H9 (cell line): Measurements from ENCODE around the gene INSL3. TPM values are rescaled to one million over a fixed set of nuclear protein-coding genes. Genes with fewer than 3 reads are reported as not detected.
A peak's percentile ranks its signal among the peaks of the same experiment; 100 is the strongest.
"Not testable (repeated sequence)": the region's sequence is repeated elsewhere in the genome, so short reads cannot be mapped to it uniquely, and the experiment has no call there.

Source experiments
- DNase-seq: peaks from one replicate; pipeline ENCODE4 v3.0.0-alpha.2; 2017
- H2AFZ ChIP-seq: one replicate; pipeline ENCODE4 v1.6.1; 2013; ENCODE audit warnings: mild to moderate bottlenecking, low read length, control low read depth, moderate library complexity
- H2AK5ac ChIP-seq: 2 replicates; pipeline ENCODE4 v1.6.1; 2013; ENCODE audit warnings: low read length, control low read depth, mixed read lengths; ENCODE audit not compliant: insufficient read length
- H2BK120ac ChIP-seq: one replicate; pipeline ENCODE4 v1.6.1; 2013; ENCODE audit warnings: low read depth, mild to moderate bottlenecking, low read length, control low read depth, inconsistent platforms; ENCODE audit not compliant: poor library complexity, severe bottlenecking
- H2BK12ac ChIP-seq: 2 replicates; pipeline ENCODE4 v1.6.1; 2013; ENCODE audit warnings: low read length, control low read depth, mixed read lengths, low read depth; ENCODE audit not compliant: insufficient read length
- H2BK15ac ChIP-seq: 2 replicates; pipeline ENCODE4 v1.6.1; 2013; ENCODE audit warnings: low read depth, low read length, control low read depth
- H2BK20ac ChIP-seq: one replicate; pipeline ENCODE4 v1.6.1; 2013; ENCODE audit warnings: low read depth, mild to moderate bottlenecking, low read length, control low read depth, inconsistent platforms; ENCODE audit not compliant: poor library complexity, severe bottlenecking
- H2BK5ac ChIP-seq: 2 replicates; pipeline ENCODE4 v1.6.1; 2013; ENCODE audit warnings: low read length, control low read depth, mixed read lengths; ENCODE audit not compliant: insufficient read length
- H3K14ac ChIP-seq: 2 replicates; pipeline ENCODE4 v1.6.1; 2013; ENCODE audit warnings: low read length, control low read depth; ENCODE audit not compliant: insufficient read depth
- H3K18ac ChIP-seq: 2 replicates; pipeline ENCODE4 v1.6.1; 2013; ENCODE audit warnings: low read depth, mild to moderate bottlenecking, mixed read lengths, low read length, control low read depth; ENCODE audit not compliant: insufficient read length
- H3K23ac ChIP-seq: 2 replicates; pipeline ENCODE4 v1.6.1; 2013; ENCODE audit warnings: low read length, control low read depth, mixed read lengths, low read depth; ENCODE audit not compliant: insufficient read length
- H3K23me2 ChIP-seq: 2 replicates; pipeline ENCODE4 v1.6.1; 2013; ENCODE audit warnings: low read depth, mild to moderate bottlenecking, mixed read lengths, low read length, control low read depth; ENCODE audit not compliant: insufficient read length, poor library complexity, severe bottlenecking
- H3K27ac ChIP-seq: 2 replicates; pipeline ENCODE4 v1.5.1; 2013; ENCODE audit warnings: low read length, control low read depth, mixed read lengths, low read depth; ENCODE audit not compliant: insufficient read length
- H3K27me3 ChIP-seq: 2 replicates; pipeline ENCODE4 v1.6.1; 2013; ENCODE audit warnings: low read length, control low read depth, inconsistent platforms; ENCODE audit not compliant: insufficient read depth
- H3K4ac ChIP-seq: 2 replicates; pipeline ENCODE4 v1.6.1; 2013; ENCODE audit warnings: low read depth, mild to moderate bottlenecking, control low read depth, inconsistent platforms, low read length, moderate library complexity
- H3K4me1 ChIP-seq: 2 replicates; pipeline ENCODE4 v1.6.1; 2013; ENCODE audit warnings: low read length, control low read depth, inconsistent platforms; ENCODE audit not compliant: insufficient read depth
- H3K4me2 ChIP-seq: 2 replicates; pipeline ENCODE4 v1.6.1; 2013; ENCODE audit warnings: low read length, control low read depth, mixed read lengths; ENCODE audit not compliant: insufficient read length, insufficient read depth
- H3K56ac ChIP-seq: 2 replicates; pipeline ENCODE4 v1.6.1; 2013; ENCODE audit warnings: low read depth, mild to moderate bottlenecking, mixed read lengths, low read length, control low read depth; ENCODE audit not compliant: insufficient read length
- H3K79me1 ChIP-seq: 2 replicates; pipeline ENCODE4 v1.6.1; 2013; ENCODE audit warnings: low read depth, mild to moderate bottlenecking, moderate library complexity, low read length, control low read depth, inconsistent platforms; ENCODE audit not compliant: insufficient read depth, poor library complexity, severe bottlenecking
- H3K79me2 ChIP-seq: 2 replicates; pipeline ENCODE4 v1.6.1; 2013; ENCODE audit warnings: low read length, control low read depth, inconsistent platforms; ENCODE audit not compliant: insufficient read depth
- H3K9ac ChIP-seq: 2 replicates; pipeline ENCODE4 v1.6.1; 2013; ENCODE audit warnings: low read length, control low read depth, mixed read lengths; ENCODE audit not compliant: insufficient read length; ENCODE audit errors: extremely low read depth
- H3K9me3 ChIP-seq: one replicate; pipeline ENCODE4 v1.6.1; 2013; ENCODE audit warnings: low read depth, low read length, inconsistent platforms; ENCODE audit not compliant: control insufficient read depth
- H3T11ph ChIP-seq: one replicate; pipeline ENCODE4 v1.6.1; 2013; ENCODE audit warnings: mild to moderate bottlenecking, low read length, control low read depth, inconsistent platforms
- H4K20me1 ChIP-seq: one replicate; pipeline ENCODE4 v1.6.1; 2013; ENCODE audit not compliant: control insufficient read depth, insufficient read length, insufficient read depth
- H4K5ac ChIP-seq: 2 replicates; pipeline ENCODE4 v1.6.1; 2013; ENCODE audit warnings: low read depth, mild to moderate bottlenecking, mixed read lengths, low read length, control low read depth; ENCODE audit not compliant: insufficient read length
- H4K8ac ChIP-seq: replicated peaks from 2 replicates; pipeline ENCODE4 v1.6.1; 2013; ENCODE audit warnings: low read length, control low read depth, mixed read lengths, low read depth; ENCODE audit not compliant: insufficient read length
- H4K91ac ChIP-seq: 2 replicates; pipeline ENCODE4 v1.6.1; 2013; ENCODE audit warnings: low read depth, mild to moderate bottlenecking, moderate library complexity, mixed read lengths, low read length, control low read depth; ENCODE audit not compliant: insufficient read length
- H3K27ac Mint-ChIP-seq, 3 experiments: 2 replicates in 2 of 3; 3 replicates in 1 of 3; pipeline ENCODE4 v1.8.0; 2020 to 2021; ENCODE audit warnings: mixed read lengths in 3 of 3, mild to moderate bottlenecking in 1 of 3, moderate library complexity in 1 of 3
- H3K27me3 Mint-ChIP-seq: 2 replicates; pipeline ENCODE4 v1.8.0; 2021; ENCODE audit warnings: low read depth, mild to moderate bottlenecking, moderate library complexity, mixed read lengths
- H3K36me3 Mint-ChIP-seq, 3 experiments: 2 replicates in 2 of 3; 3 replicates in 1 of 3; pipeline ENCODE4 v1.8.0; 2020 to 2021; ENCODE audit warnings: low read depth in 3 of 3, mixed read lengths in 3 of 3; ENCODE audit not compliant: insufficient read depth in 1 of 3
- H3K4me1 Mint-ChIP-seq, 2 experiments: 2 replicates each; pipeline ENCODE4 v1.8.0; 2020; ENCODE audit warnings: mixed read lengths in 2 of 2
- H3K4me3 Mint-ChIP-seq, 2 experiments: 2 replicates in 1 of 2; 3 replicates in 1 of 2; pipeline ENCODE4 v1.8.0; 2020 to 2021; ENCODE audit warnings: mild to moderate bottlenecking in 2 of 2, mixed read lengths in 2 of 2, moderate library complexity in 1 of 2
- H3K9me3 Mint-ChIP-seq, 2 experiments: 2 replicates in 1 of 2; 3 replicates in 1 of 2; pipeline ENCODE4 v1.8.0; 2020; ENCODE audit warnings: mild to moderate bottlenecking in 2 of 2, mixed read lengths in 2 of 2, moderate library complexity in 1 of 2
- CTCF ChIP-seq: fragments of 200-600 bp; sonication (generic); conservative IDR thresholded peaks from 3 replicates; pipeline ENCODE4 v1.8.0; 2021; ENCODE audit warnings: antibody characterized with exemption, mild to moderate bottlenecking
- WGBS: extraction: QIAGEN DNeasy Blood & Tissue Kit; methylation state at CpG from one replicate; pipeline ENCODE4 v1.1.7; 2013; ENCODE audit warnings: missing lambda C conversion rate, low lambda C conversion rate, mixed read lengths; ENCODE audit not compliant: insufficient read length; ENCODE audit errors: extremely low coverage; 5-methylcytosine and 5-hydroxymethylcytosine counted together
- total RNA-seq: library from RNA; stranded (reverse); gene quantifications from 2 replicates; pipeline ENCODE4 v1.2.1, GENCODE V29; 2021

INSL3 gene
- total RNA-seq, 1 experiment from 2014 or later: 0.63 TPM

DNA sequence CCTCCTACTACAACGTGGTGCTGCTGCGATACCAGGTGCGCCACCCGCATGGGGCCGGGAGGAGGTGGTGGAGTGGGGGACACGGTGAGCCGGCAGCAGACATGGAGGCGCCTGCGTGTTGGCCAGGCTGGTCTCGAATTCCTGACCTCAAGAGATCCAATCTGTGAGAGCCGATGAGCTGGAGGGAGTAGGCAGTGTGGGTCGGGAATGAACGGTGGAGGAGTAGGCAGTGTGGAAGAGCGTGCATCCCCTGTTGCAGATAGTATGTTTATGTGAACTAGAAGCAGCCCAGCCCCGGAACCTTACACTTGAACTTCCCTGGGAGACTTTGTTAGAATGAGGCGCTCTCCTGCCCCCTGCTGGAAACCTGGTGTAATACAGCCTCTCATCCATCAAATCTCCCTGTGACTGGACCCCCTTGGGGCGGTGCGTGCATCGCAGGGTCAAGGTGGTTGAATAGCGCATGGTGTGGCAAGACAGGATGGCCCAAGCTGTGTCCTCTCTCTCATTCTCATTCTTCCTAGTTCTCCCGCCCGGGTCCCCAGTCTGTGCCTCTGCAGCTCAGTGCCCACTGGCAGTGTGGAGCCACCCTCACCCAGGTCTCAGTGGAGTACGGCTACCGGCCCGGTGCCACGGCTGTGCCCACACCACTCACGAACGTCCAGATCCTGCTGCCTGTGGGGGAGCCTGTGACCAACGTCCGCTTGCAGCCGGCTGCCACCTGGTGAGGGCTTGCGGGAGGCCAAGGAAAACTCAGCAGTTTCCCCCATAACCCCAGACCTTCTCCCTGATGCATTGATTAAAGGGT lies 36.9 kb downstream of the INSL3 start:
- Histone ChIP-seq H3K4me1 (no peaks in the 10 kb centered on the region), H3K79me2 (no peaks in the 10 kb centered on the region), H2AK5ac (no peak overlapping the region), H3K27ac (no peak overlapping the region), H3K9ac (no peak overlapping the region), H3K18ac (no peak overlapping the region), H2AFZ (no peak overlapping the region), H2BK20ac (no peak overlapping the region), H4K5ac (no peak overlapping the region), H2BK15ac (no peak overlapping the region), H2BK12ac (no peak overlapping the region), H3K23ac (no peak overlapping the region), H3K4me2 (no peak overlapping the region), H4K20me1 (peaks cover 2% of the 10 kb centered on the region), H2BK120ac (no peak overlapping the region), H2BK5ac (no peak overlapping the region), H3K4ac (no peak overlapping the region), H4K8ac (no peak overlapping the region), H3K79me1 (no peaks in the 10 kb centered on the region), H3K9me3 (no peaks in the 10 kb centered on the region), H3K14ac (no peak overlapping the region), H3K56ac (no peak overlapping the region), H3K27me3 (no peaks in the 10 kb centered on the region), H3K23me2 (peaks cover under 1% of the 10 kb centered on the region), H3T11ph (no peak overlapping the region), H4K91ac (no peak overlapping the region)
- TF ChIP-seq CTCF: peak; percentile 90
- peaks cover 7 to 10% of the 10 kb centered on the region in 2 experiments for H3K4me1 Mint-ChIP-seq
- no CpG with 5 or more reads among the region's 32 CpGs for WGBS
- H3K4me3 Mint-ChIP-seq: no peak overlapping the region
- H3K9me3 Mint-ChIP-seq: no peaks in the 10 kb centered on the region
- H3K27ac Mint-ChIP-seq: peak overlapping the region in 2 of 3 experiments; percentile 57 to 65; a peak in 2 of 7 replicates
- H3K36me3 Mint-ChIP-seq: peaks cover 11 to 19% (median 15%) of the 10 kb centered on the region in 3 experiments; a peak in 5 of 7 replicates
- DNase-seq: peak; percentile 83
- no peaks in the 10 kb centered on the region for H3K27me3 Mint-ChIP-seq

DNA sequence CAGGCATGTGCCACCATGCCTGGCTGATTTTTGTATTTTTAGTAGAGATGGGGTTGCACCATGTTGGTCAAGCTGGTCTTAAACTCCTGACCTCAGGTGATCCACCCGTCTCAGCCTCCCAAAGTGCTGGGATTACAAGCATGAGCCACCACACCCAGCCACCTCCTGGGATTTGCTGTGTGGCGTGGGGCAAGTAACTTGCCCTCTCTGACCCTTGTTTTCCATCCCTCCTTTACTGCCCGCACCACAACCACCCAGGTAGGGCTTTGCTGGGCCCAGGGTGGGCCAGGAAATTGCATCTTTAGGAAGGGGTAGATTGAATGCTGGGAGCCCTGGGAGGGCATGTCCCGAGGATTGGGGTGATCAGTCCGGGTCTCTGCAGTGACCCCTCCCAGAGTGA lies 37.6 kb downstream of the INSL3 start:
- not testable (repeated sequence) for H3K4me1 ChIP-seq, H3K9me3 Mint-ChIP-seq

More for the DNA sequence above, 37.6 kb downstream of the INSL3 start:
- not testable (repeated sequence) for H2AK5ac ChIP-seq, H4K91ac ChIP-seq, H3K9me3 ChIP-seq, H3K56ac ChIP-seq, H3K23ac ChIP-seq, H3T11ph ChIP-seq, H3K27me3 ChIP-seq, H4K5ac ChIP-seq, H3K79me2 ChIP-seq, H2BK120ac ChIP-seq, H3K9ac ChIP-seq, H2AFZ ChIP-seq, H2BK20ac ChIP-seq, H4K20me1 ChIP-seq, H4K8ac ChIP-seq, H3K23me2 ChIP-seq, DNase-seq, H3K4me3 Mint-ChIP-seq, H2BK15ac ChIP-seq, H3K4ac ChIP-seq, H2BK12ac ChIP-seq, H3K14ac ChIP-seq, H3K18ac ChIP-seq, H2BK5ac ChIP-seq, H3K4me2 ChIP-seq, H3K79me1 ChIP-seq, H3K27me3 Mint-ChIP-seq, H3K27ac ChIP-seq
- peak overlapping the region in 1 of 3 experiments; percentile 57; a peak in 1 of 7 replicates for H3K27ac Mint-ChIP-seq
- WGBS: no CpG with 5 or more reads among the region's 5 CpGs
- H3K36me3 Mint-ChIP-seq: peaks cover 11 to 19% (median 15%) of the 10 kb centered on the region in 3 experiments; a peak in 5 of 7 replicates
- H3K4me1 Mint-ChIP-seq: peaks cover 13 to 17% of the 10 kb centered on the region in 2 experiments
